ENCODE results near the gene BUB3. TPM values are rescaled to one million over a fixed set of nuclear protein-coding genes. Genes with fewer than 3 reads are reported as not detected.
A peak's percentile ranks its signal among the peaks of the same experiment; 100 is the strongest.

The BUB3 gene
- total RNA-seq, 1 donor, result 107 TPM

GRCh38 chr10:123141791-123142700 lies 12.2 kb upstream of the BUB3 start:
- peaks cover 2% of the 10 kb centered on the region for H4K20me1 ChIP-seq (ENCODE audit: insufficient read depth, low read length)
- no peaks in the 10 kb centered on the region for H3K36me3 ChIP-seq (ENCODE audit: insufficient read depth, low read length)
- no peaks in the 10 kb centered on the region for H3K9me3 ChIP-seq (ENCODE audit: low read depth, low read length)
- no peaks in the 10 kb centered on the region for H3K4me1 ChIP-seq (ENCODE audit: insufficient read depth, low read length)
- H3K4me3 ChIP-seq (ENCODE audit: insufficient read depth, low read length), result no peak overlapping the region
- no peak for DNase-seq (ENCODE audit: insufficient read length, low spot score, missing footprints)
- no peak overlapping the region for H2AFZ ChIP-seq (ENCODE audit: low read length)
- H3K79me2 ChIP-seq (ENCODE audit: insufficient read depth, low read length), result no peaks in the 10 kb centered on the region
- no peak for TF ChIP-seq CTCF (IDR thresholded peaks at IDR 0.05; ENCODE audit: extremely low read depth, low read depth, low read length)
- H3K27me3 ChIP-seq (ENCODE audit: insufficient read depth, low read length), result peaks cover 99% of the 10 kb centered on the region
- H3K27ac ChIP-seq (ENCODE audit: low read depth, low read length), result no peak overlapping the region
- H3K4me2 ChIP-seq (ENCODE audit: insufficient read depth, low read length), result no peak overlapping the region

GRCh38 chr10:123142701-123143161 lies 11.5 kb upstream of the BUB3 start:
- Histone ChIP-seq H3K79me2 (ENCODE audit: insufficient read depth, low read length) (no peaks in the 10 kb centered on the region), H3K4me1 (ENCODE audit: insufficient read depth, low read length) (no peaks in the 10 kb centered on the region)

DNA sequence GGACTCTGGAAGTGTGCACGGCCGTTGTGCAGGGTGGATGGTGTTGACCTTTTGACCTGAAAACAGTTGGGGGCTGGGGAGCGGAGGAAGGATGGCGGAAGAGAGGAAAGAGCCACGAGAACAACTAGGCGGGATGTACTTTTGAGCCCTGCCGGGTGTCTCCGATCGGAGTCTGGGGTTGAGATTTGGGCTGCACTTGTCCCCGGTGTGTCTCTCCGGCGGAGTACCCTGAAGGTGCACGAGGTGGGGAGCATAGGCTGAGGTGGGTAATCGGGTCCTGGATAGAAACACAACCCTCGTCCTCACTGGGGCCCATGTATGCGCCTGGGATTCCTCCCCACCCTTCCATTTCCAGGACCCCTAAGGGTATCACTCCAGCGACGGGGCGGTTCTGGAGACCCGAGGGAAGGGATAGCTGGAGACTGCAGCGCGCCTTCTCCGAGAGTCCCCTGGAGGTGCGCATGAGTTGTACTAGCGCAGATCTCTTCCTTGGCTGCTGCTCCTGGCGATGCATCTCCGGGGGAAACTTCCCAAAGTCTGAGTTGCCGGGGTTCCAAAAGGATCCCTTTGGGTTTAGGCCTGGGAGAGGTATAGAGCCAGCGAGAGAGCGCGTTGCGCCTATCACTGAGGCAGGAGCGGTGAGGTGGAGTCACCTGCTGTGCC lies 10.9 kb upstream of the BUB3 start:
- Histone ChIP-seq H3K4me3 (ENCODE audit: insufficient read depth, low read length) (no peak overlapping the region), H3K27me3 (ENCODE audit: insufficient read depth, low read length) (peaks cover 99% of the 10 kb centered on the region), H2AFZ (ENCODE audit: low read length) (no peak overlapping the region), H3K4me2 (ENCODE audit: insufficient read depth, low read length) (no peak overlapping the region), H3K9me3 (ENCODE audit: low read depth, low read length) (no peaks in the 10 kb centered on the region), H4K20me1 (ENCODE audit: insufficient read depth, low read length) (peaks cover 2% of the 10 kb centered on the region), H3K27ac (ENCODE audit: low read depth, low read length) (no peak overlapping the region), H3K79me2 (ENCODE audit: insufficient read depth, low read length) (no peaks in the 10 kb centered on the region), H3K36me3 (ENCODE audit: insufficient read depth, low read length) (no peaks in the 10 kb centered on the region), H3K4me1 (ENCODE audit: insufficient read depth, low read length) (no peaks in the 10 kb centered on the region)
- peak; percentile 79 for DNase-seq (ENCODE audit: insufficient read length, low spot score, missing footprints)
- no peak for TF ChIP-seq CTCF (IDR thresholded peaks at IDR 0.05; ENCODE audit: extremely low read depth, low read depth, low read length)

More at GRCh38 chr10:123142701-123143161, 11.5 kb upstream of the BUB3 start:
- no peaks in the 10 kb centered on the region for H3K36me3 ChIP-seq (ENCODE audit: insufficient read depth, low read length)
- H2AFZ ChIP-seq (ENCODE audit: low read length), result no peak overlapping the region
- H3K27ac ChIP-seq (ENCODE audit: low read depth, low read length), result no peak overlapping the region
- DNase-seq (ENCODE audit: insufficient read length, low spot score, missing footprints), result peak; percentile 64
- no peak overlapping the region for H3K4me2 ChIP-seq (ENCODE audit: insufficient read depth, low read length)
- H3K4me3 ChIP-seq (ENCODE audit: insufficient read depth, low read length), result no peak overlapping the region
- no peak for TF ChIP-seq CTCF (IDR thresholded peaks at IDR 0.05; ENCODE audit: extremely low read depth, low read depth, low read length)
- no peaks in the 10 kb centered on the region for H3K9me3 ChIP-seq (ENCODE audit: low read depth, low read length)
- H4K20me1 ChIP-seq (ENCODE audit: insufficient read depth, low read length), result peaks cover 2% of the 10 kb centered on the region
- H3K27me3 ChIP-seq (ENCODE audit: insufficient read depth, low read length), result peaks cover 99% of the 10 kb centered on the region

DNA sequence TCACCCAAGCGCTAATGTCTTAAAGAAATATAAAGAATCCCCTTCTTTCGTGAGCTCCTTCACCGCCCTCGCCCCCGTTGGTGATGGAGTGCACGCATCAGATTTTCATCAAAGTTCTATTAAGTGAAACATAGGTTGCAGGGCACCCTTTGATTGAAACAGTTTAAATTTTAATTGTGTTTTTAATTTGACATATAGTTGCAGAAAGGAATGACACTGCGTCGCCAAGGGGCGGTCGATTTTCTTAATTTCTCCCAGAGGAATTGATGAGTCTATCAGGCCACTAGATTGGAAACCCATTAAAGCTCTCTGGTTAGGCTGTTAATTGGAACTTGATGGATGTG lies 10.4 kb upstream of the BUB3 start:
- Histone ChIP-seq H3K36me3 (ENCODE audit: insufficient read depth, low read length) (no peaks in the 10 kb centered on the region), H3K4me3 (ENCODE audit: insufficient read depth, low read length) (no peak overlapping the region), H3K79me2 (ENCODE audit: insufficient read depth, low read length) (no peaks in the 10 kb centered on the region), H3K27ac (ENCODE audit: low read depth, low read length) (no peak overlapping the region), H4K20me1 (ENCODE audit: insufficient read depth, low read length) (peaks cover 2% of the 10 kb centered on the region), H3K4me2 (ENCODE audit: insufficient read depth, low read length) (no peak overlapping the region), H3K9me3 (ENCODE audit: low read depth, low read length) (no peaks in the 10 kb centered on the region), H3K4me1 (ENCODE audit: insufficient read depth, low read length) (no peaks in the 10 kb centered on the region), H2AFZ (ENCODE audit: low read length) (no peak overlapping the region), H3K27me3 (ENCODE audit: insufficient read depth, low read length) (peaks cover 99% of the 10 kb centered on the region)
- DNase-seq (ENCODE audit: insufficient read length, low spot score, missing footprints), result no peak
- TF ChIP-seq CTCF (IDR thresholded peaks at IDR 0.05; ENCODE audit: extremely low read depth, low read depth, low read length), result no peak
